ENCODE measurements around the gene PARD6A. TPM values are rescaled to one million over a fixed set of nuclear protein-coding genes. Genes with fewer than 3 reads are reported as not detected.
"Not testable (repeated sequence)": the region's sequence is repeated elsewhere in the genome, so short reads cannot be mapped to it uniquely, and the experiment has no call there.

Gene PARD6A
- total RNA-seq, 1 donor from 2014 or later, result 1.8 TPM

DNA sequence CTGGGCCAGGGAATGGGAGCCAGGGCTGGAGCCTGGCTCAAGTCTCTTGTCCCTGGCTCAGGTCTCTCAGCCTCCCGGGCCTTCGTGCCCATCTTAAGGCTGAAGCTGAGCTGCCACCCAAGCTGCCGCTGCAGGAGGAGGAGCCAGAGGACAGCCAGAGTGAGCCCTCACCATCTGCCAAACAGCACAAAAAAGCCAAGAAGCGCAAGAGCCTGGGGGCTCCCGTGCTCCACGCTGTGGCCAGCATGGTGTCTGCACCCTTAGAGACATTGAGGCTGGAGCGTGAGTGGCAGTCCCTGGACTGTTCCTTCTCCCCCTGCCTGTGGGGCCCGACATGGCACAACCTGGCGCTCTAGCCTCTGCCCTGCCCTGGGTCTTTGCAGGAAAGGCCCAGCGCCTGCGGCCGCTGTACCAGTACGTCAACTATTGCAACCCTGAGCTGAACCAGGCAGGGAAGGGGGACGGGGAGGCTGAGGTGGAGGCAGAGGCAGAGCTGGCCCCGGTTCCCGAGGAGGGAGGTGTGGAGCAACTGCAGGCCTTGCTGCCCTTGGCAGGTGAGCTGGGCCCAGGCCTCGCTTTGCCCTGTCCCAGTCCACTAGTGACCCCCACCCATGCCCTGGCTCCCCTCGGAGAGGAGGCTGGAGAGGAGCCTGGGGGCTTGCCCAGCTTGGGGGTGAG, 7.2 kb downstream of the PARD6A start:
- peak; percentile 81 for ATAC-seq

- ATAC-seq, result no peak
These were observed 7.9 kb downstream of the PARD6A start for GRCh38 chr16:67668495-67669157.

GRCh38 chr16:67669499-67670101, 8.8 kb downstream of the PARD6A start:
- no peak for ATAC-seq

- no peak for ATAC-seq
These were observed 11.5 kb downstream of the PARD6A start for GRCh38 chr16:67672306-67672705.

- peak; percentile 28 for ATAC-seq
These were observed 12.2 kb downstream of the PARD6A start for GRCh38 chr16:67672739-67673662.

DNA sequence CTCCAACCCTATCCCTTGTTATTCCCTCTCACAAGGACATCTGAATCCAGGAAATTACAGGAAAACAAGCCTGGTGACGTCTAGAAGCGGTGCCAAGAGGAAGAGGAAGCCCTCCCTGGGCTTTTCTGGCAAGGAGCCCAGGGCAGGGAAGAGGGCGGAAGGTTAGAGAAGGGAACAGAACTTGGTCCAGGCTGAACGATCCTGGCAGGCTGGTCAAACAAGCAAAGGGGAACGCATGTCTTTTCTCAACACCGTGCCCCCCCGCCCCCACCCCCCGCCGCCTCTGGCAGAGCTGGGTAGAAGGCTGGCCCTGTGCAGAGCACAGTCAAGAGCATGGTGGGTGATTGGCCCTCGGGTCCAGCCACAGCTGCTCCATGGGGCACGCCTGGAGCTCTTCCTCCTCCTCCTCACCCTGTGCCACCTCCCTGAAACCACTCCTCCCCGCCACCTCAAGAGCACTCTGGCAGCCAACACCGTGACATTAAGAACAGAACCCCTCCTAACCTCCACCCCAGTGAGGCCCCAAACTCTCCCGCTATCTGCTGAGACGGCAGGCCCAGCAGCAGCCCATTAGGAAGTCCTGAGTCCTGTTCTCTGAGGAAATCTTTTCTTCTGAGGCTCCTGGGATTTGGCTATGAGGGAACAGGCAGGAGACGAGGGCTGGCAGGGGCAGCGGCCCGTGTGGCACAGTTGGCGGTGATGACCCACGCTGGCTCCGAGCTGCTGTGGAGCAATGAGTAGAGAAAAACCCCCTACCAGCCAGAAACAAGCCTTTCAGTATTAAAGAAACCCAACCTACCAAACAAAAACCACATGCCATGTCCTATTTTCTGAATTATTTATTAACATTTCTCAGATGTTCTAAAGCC, 13.2 kb downstream of the PARD6A start:
- ATAC-seq, result peak; percentile 43

- ATAC-seq, result peak; percentile 25
These were observed 14.3 kb downstream of the PARD6A start for GRCh38 chr16:67674851-67675578.

DNA sequence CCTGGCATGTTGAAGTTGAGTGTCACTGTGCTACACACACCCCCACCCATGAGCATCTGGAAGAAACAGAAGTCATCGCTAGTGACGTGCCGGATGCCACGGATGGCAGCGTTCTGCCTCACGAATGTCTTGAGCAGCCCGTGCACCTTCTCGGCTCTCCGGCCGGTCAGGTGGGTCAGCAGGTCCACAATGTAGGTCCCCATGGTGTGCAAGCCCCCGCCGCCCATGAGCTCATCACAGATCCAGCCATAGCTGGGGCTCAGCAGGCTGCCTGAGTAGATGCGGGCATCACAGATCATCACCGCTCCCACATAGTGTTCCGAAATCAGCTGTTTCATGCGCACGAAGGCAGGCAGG, 14.8 kb downstream of the PARD6A start:
- ATAC-seq, result no peak

GRCh38 chr16:67675999-67676398, 15.2 kb downstream of the PARD6A start:
- ATAC-seq, result no peak

DNA sequence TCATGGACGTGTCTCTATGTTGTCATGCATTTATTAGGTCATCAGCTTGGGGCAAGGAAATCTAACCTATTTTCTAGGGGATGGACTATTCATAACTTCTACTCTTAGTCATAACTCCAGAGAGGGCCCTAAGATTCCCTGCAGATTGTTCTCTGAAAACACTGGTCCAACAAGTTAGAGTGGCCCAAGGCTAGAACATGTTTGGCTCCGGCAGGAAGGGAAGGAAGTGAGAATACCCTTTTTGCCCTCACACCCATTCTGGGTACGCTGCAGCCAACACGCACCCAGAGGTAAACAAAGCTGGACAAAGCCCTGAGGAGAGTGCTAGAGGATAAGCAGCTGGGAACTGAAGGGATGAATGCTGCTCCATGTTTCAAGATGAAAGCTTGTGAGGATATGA, 15.8 kb downstream of the PARD6A start:
- ATAC-seq, result peak; percentile 73

- ATAC-seq, result no peak
These were observed 16.2 kb downstream of the PARD6A start for GRCh38 chr16:67676939-67677338.

DNA sequence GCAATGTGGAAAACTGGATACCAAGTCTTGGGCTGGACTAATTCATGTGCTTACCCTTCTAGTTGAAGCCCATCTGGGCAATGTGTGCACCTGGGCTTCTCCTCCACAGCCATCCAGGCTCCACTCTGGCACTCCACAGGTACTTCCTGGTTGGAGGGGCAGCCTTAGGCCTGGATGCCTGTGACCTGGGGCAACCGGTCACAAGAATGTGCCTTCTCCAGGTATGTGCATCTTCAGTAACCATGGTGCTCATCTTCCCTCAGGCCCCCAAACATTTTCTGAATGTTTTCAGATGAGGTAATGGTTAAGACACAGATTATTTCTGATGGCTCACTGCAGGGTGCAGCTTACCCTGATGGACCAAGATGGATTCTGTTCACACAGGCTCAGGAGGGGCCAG, 17.0 kb downstream of the PARD6A start:
- ATAC-seq, result no peak

DNA sequence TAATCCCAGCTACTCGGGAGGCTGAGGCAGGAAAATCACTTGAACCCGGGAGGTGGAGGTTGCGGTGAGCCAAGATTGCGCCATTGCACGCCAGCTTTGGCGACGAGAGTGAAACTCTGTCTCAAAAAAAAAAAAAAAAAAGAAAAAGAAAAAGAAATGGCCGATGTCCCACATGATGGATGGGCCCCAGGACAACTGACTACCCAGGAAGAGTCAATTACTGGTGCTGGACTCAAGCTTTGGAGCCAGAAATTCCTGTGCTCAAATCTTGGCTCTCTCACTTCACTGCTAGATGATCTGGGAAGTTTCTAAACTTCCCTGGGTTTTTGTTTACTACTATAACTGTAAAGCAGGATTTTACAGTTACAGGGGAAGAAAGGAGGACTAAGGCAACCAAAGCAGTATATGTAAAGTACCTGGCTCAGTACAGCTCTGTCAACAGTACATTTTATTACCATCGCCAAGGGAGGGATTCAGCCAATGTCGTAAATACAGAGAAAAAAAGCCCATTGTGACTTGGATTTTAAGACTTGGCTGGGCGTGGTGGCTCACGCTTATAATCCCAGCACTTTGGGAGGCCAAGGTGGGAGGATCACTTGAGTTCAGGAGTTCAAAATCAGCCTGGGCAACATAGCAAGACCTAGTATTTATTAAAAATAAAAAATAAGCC, 17.7 kb downstream of the PARD6A start:
- ATAC-seq, result no peak

DNA sequence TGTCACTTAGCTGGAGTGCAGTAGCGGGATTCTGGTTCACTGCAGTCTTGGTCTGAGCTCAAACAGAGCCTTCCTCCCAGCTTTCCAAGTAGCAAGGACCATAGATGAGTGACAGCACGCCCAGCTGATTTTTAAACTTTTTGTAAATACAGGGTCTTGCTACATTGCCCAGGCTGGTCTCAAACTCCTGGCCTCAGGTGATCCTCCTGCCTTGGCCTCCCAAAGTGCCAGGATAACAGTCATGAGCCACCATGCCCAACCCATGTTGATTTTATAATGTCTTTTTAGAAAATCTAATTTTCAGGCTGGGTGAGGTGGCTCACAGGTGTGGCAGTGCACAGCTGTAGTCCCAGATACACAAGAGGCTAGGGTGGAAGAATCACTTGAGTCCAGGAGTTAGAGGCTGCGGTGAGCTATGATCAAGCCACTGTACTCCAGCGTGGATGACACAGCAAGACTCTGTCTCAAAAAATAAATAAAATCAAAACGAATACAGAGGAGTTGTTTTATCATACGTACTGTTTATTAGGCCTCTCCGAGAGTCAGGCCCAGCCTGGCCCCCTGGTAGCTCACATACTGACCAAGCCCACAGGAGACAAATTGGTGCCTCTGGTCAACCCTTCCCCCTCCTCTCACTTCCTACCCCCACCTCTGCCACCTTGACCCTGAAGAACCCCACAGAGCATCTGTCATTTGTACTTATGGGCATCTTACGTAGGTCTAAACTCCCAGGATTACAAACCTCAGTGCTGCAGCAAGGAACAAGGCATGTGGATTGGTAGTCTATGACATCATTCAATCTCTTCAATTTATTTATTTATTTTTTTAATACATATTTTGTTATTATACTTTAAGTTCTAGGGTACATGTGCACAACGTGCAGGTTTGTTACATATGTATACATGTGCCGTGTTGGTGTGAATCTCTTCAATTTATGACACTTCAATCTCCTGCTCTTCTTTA, 19.5 kb downstream of the PARD6A start:
- ATAC-seq, result no peak

GRCh38 chr16:67683767-67684166, 23.0 kb downstream of the PARD6A start:
- peak; percentile 84 for ATAC-seq

- no peak for ATAC-seq
These were observed 24.8 kb downstream of the PARD6A start for GRCh38 chr16:67685388-67686112.

- ATAC-seq, result not testable (repeated sequence)
These were observed 32.9 kb downstream of the PARD6A start for GRCh38 chr16:67693517-67694285.

GRCh38 chr16:67694611-67695010, 33.9 kb downstream of the PARD6A start:
- no peak for ATAC-seq

Measured in esophagus mucosa (tissue), 1 donor.